GM12878 (cell line): ENCODE results near the gene ESYT3. TPM values are rescaled to one million over a fixed set of nuclear protein-coding genes. Genes with fewer than 3 reads are reported as not detected.

Experiments used
- ATAC-seq: fragments of 200-7000 bp; cut with Tn5 transposase; 3 replicates; pipeline ENCODE4 v1.9.1; 2020; ENCODE audit warnings: mild to moderate bottlenecking, moderate library complexity
- BruUV-seq: library from RNA; stranded (reverse); fragments of 400-500 nt; replicated peaks from 2 replicates; lab custom pipeline; 2021; lab: Mats Ljungman, UMichigan
- CTCF ChIA-PET: fragments of 300-600 bp; sonication (Branson Sonifier 250); formaldehyde crosslinking; extraction: SDS; loops from one replicate; lab custom pipeline; 2021; ENCODE audit warnings: inconsistent platforms; lab: Yijun Ruan, JAX
- POLR2A ChIA-PET: fragments of 350-600 bp; formaldehyde crosslinking; extraction: SDS; loops from one replicate; lab custom pipeline; 2021; ENCODE audit warnings: inconsistent platforms; lab: Charles Lee
- RAD21 ChIA-PET: fragments of 300-600 bp; sonication (Branson Sonifier 250); formaldehyde crosslinking; loops from one replicate; lab custom pipeline; 2023; ENCODE audit warnings: antibody characterized with exemption; ENCODE audit not compliant: unreplicated experiment; lab: Charles Lee
- SMC1A ChIA-PET: fragments of 300-600 bp; sonication (Branson Sonifier 250); formaldehyde crosslinking; loops from one replicate; lab custom pipeline; 2023; ENCODE audit not compliant: unreplicated experiment, uncharacterized antibody; lab: Charles Lee
- DNase-seq: peaks from one replicate; pipeline ENCODE4 v3.0.0-alpha.2; 2011; ENCODE audit warnings: low read depth, low spot score
- FAIRE-seq: peaks from 3 replicates; lab custom pipeline; 2011; peaks lifted over from hg19 to GRCh38; lab: Jason Lieb, UNC
- H2AFZ ChIP-seq: 2 replicates; pipeline ENCODE4 v1.6.0; 2011; ENCODE audit warnings: low read depth, low read length, control low read depth; ENCODE audit not compliant: control insufficient read depth
- H3K27ac ChIP-seq: 2 replicates; pipeline ENCODE4 v1.5.1; 2011; ENCODE audit warnings: control low read depth; ENCODE audit not compliant: control insufficient read depth, insufficient read depth
- H3K27me3 ChIP-seq, 2 experiments: replicated peaks in 1 of 2; 2 replicates each; pipeline versions ENCODE4 v1.6.0 to v1.6.1; 2011; ENCODE audit warnings: low read length in 1 of 2; ENCODE audit not compliant: control insufficient read depth in 2 of 2, insufficient read depth in 2 of 2
- H3K36me3 ChIP-seq, 2 experiments: 2 replicates each; pipeline ENCODE4 v1.5.1; 2011; ENCODE audit warnings: low read length in 1 of 2; ENCODE audit not compliant: control insufficient read depth in 2 of 2, insufficient read depth in 2 of 2
- H3K4me1 ChIP-seq: 2 replicates; pipeline ENCODE4 v1.6.1; 2011; ENCODE audit warnings: mild to moderate bottlenecking, low read length, moderate library complexity, mixed read lengths; ENCODE audit not compliant: control insufficient read depth, insufficient read depth
- H3K4me2 ChIP-seq: 2 replicates; pipeline ENCODE4 v1.6.0; 2011; ENCODE audit warnings: control low read depth; ENCODE audit not compliant: control insufficient read depth, insufficient read depth
- H3K4me3 ChIP-seq: fragments of 200-600 bp; sonication (generic); 2 replicates; pipeline ENCODE4 v1.5.1; 2016
- H3K79me2 ChIP-seq: 2 replicates; pipeline ENCODE4 v1.6.0; 2011; ENCODE audit warnings: low read length; ENCODE audit not compliant: control insufficient read depth, insufficient read depth
- H3K9ac ChIP-seq: 2 replicates; pipeline ENCODE4 v1.8.0; 2011; ENCODE audit warnings: low read length, control low read depth, mixed read lengths; ENCODE audit not compliant: control insufficient read depth, insufficient read depth
- H3K9me3 ChIP-seq: replicated peaks from 3 replicates; pipeline ENCODE4 v1.5.1; 2011; ENCODE audit warnings: mild to moderate bottlenecking, low read length; ENCODE audit not compliant: control insufficient read depth, insufficient read depth
- H4K20me1 ChIP-seq: 2 replicates; pipeline ENCODE4 v1.6.0; 2011; ENCODE audit not compliant: control insufficient read depth, insufficient read depth
- CREM ChIP-seq: IDR thresholded peaks from 2 replicates; pipeline ENCODE4 v1.6.1; 2014; ENCODE audit warnings: antibody characterized with exemption, low read depth
- EP300 ChIP-seq, 2 experiments: fragments of 150-350 bp in 1 of 2; IDR thresholded peaks; 2 replicates each; pipeline ENCODE4 v1.6.1; 2011 to 2012; ENCODE audit warnings: low read depth in 2 of 2, low read length in 2 of 2, borderline replicate concordance in 1 of 2, improper control_type of control experiment in 1 of 2, inconsistent platforms in 1 of 2; ENCODE audit not compliant: control insufficient read depth in 1 of 2
- IKZF1 ChIP-seq: fragments of 450-650 bp; conservative IDR thresholded peaks from 2 replicates; pipeline ENCODE4 v1.6.1; 2017; ENCODE audit warnings: antibody characterized with exemption, mild to moderate bottlenecking
- KDM1A ChIP-seq: fragments of 200-600 bp; sonication (generic); IDR thresholded peaks from 2 replicates; pipeline ENCODE4 v1.6.1; 2016; ENCODE audit warnings: borderline replicate concordance
- KLF5 ChIP-seq: fragments of 450-650 bp; IDR thresholded peaks from 2 replicates; pipeline ENCODE4 v1.6.1; 2014; ENCODE audit warnings: mild to moderate bottlenecking; ENCODE audit not compliant: partially characterized antibody
- PAX8 ChIP-seq: fragments of 450-650 bp; IDR thresholded peaks from 2 replicates; pipeline ENCODE4 v1.6.1; 2017; ENCODE audit warnings: mild to moderate bottlenecking, moderate library complexity
- POLR2AphosphoS2 ChIP-seq: IDR thresholded peaks from 2 replicates; pipeline ENCODE4 v1.6.1; 2011; ENCODE audit warnings: low read depth, mild to moderate bottlenecking, low read length, improper control_type of control experiment, moderate library complexity
- SIX5 ChIP-seq: IDR thresholded peaks from 2 replicates; pipeline ENCODE4 v1.6.1; 2011; ENCODE audit warnings: mild to moderate bottlenecking, low read depth, low read length, moderate library complexity; ENCODE audit not compliant: severe bottlenecking
- SP1 ChIP-seq: IDR thresholded peaks from one replicate; pipeline ENCODE4 v1.6.1; 2011; ENCODE audit warnings: low read depth, low read length
- WGBS: methylation state at CpG from one replicate; pipeline ENCODE4 v1.1.6; 2016; ENCODE audit warnings: low lambda C conversion rate; ENCODE audit not compliant: insufficient replicate concordance, insufficient coverage; ENCODE audit errors: missing lambda C conversion rate; 5-methylcytosine and 5-hydroxymethylcytosine counted together
- in situ Hi-C: fragments of 300-500 bp; cut with MboI; formaldehyde crosslinking; loops from 9 replicates; pipeline ENCODE4 v1.14.3; 2018; ENCODE audit warnings: mixed read lengths
- intact Hi-C: fragments of 100-400 bp; cut with micrococcal nuclease; formaldehyde crosslinking; loops from one replicate; pipeline ENCODE4 v1.14.2; 2022; ENCODE audit not compliant: unreplicated experiment
- polyA plus RNA-seq, 11 experiments: library from polyadenylated mRNA; depleted of rRNA in 4 of 11; unstranded in 6 of 11; stranded (reverse) in 5 of 11; fragments of >200 nt; fragmentation: Nextera tagmentation in 4 of 11; fragmentation: Illumina TruSeq in 1 of 11; extraction: Ambion mirVana in 4 of 11; extraction: Trizol in 1 of 11; gene quantifications; 1 replicate in 1 of 11; 2 replicates in 10 of 11; pipeline versions ENCODE4 v1.2.1 to v1.2.3, GENCODE V29; 2011 to 2016; ENCODE audit warnings: inconsistent platforms in 2 of 11, missing spikeins in 2 of 11, low read depth in 1 of 11
- total RNA-seq, 4 experiments: library from RNA; depleted of rRNA in 3 of 4; stranded (reverse); fragments of >200 nt in 3 of 4; fragmentation: Illumina TruSeq in 1 of 4; extraction: Trizol in 1 of 4; gene quantifications; 2 replicates each; pipeline versions ENCODE4 v1.2.1 to v1.2.3, GENCODE V29; 2013 to 2021
- TF ChIP-seq, protein P1 (sequence below): fragments of 450-650 bp; IDR thresholded peaks from 2 replicates; pipeline ENCODE4 v1.6.1; 2017; ENCODE audit warnings: antibody characterized with exemption, mild to moderate bottlenecking, moderate library complexity

The ESYT3 gene
- total and polyA plus RNA-seq, 10 of the 15 experiments (the other 5 are each of a cell fraction or from before 2014, with no cell fraction given) = not detected

DNA sequence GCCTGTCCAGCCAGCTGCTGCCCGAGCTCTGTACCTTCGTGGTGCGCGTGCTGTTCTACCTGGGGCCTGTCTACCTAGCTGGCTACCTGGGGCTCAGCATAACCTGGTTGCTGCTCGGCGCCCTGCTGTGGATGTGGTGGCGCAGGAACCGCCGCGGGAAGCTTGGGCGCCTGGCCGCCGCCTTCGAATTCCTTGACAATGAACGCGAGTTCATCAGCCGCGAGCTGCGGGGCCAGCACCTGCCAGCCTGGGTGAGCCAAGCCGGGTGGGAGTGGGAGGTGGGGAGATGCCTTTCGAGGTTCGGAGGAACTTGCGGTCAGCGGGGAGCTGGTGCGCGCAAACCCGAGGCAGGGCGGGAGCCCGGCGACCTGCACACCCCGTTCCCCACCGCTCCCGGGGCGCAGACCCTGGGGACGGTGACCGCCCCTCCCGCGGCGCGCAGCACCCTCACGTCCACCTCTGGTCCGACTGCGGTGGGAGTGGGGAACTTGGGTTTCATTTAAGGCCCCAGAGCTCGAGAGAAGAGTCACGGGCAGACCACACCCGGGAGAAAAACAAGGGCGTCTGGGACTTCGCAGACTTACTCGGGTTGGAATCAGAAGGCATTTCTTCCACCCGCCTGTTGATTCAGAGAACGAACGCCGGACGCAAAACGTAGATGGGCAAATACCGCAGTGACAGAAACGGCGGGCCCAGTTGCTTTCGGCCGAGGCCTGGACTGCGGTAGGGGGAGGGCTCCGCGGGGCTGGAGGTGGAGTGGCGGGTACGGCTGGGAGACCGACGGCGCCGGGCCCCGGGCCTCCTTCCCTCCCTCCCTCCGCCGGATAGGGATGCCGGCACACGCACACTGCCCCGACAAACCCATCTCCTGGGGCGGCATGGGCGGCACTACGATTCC is 708 bp downstream of the ESYT3 start (continued):
- TF ChIP-seq, protein P1, sequence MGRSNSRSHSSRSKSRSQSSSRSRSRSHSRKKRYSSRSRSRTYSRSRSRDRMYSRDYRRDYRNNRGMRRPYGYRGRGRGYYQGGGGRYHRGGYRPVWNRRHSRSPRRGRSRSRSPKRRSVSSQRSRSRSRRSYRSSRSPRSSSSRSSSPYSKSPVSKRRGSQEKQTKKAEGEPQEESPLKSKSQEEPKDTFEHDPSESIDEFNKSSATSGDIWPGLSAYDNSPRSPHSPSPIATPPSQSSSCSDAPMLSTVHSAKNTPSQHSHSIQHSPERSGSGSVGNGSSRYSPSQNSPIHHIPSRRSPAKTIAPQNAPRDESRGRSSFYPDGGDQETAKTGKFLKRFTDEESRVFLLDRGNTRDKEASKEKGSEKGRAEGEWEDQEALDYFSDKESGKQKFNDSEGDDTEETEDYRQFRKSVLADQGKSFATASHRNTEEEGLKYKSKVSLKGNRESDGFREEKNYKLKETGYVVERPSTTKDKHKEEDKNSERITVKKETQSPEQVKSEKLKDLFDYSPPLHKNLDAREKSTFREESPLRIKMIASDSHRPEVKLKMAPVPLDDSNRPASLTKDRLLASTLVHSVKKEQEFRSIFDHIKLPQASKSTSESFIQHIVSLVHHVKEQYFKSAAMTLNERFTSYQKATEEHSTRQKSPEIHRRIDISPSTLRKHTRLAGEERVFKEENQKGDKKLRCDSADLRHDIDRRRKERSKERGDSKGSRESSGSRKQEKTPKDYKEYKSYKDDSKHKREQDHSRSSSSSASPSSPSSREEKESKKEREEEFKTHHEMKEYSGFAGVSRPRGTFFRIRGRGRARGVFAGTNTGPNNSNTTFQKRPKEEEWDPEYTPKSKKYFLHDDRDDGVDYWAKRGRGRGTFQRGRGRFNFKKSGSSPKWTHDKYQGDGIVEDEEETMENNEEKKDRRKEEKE = no peak
- TF ChIP-seq IKZF1 = no peak
- TF ChIP-seq PAX8 = no peak
- no peak for TF ChIP-seq KLF5
- TF ChIP-seq SP1 = no peak
- TF ChIP-seq SIX5 = no peak
- TF ChIP-seq CREM = no peak
- no peak for TF ChIP-seq EP300 (IDR thresholded peaks at IDR 0.05; ENCODE audit: borderline replicate concordance in 1 of 2, control insufficient read depth in 1 of 2, low read depth in 2 of 2, low read length in 2 of 2)

DNA sequence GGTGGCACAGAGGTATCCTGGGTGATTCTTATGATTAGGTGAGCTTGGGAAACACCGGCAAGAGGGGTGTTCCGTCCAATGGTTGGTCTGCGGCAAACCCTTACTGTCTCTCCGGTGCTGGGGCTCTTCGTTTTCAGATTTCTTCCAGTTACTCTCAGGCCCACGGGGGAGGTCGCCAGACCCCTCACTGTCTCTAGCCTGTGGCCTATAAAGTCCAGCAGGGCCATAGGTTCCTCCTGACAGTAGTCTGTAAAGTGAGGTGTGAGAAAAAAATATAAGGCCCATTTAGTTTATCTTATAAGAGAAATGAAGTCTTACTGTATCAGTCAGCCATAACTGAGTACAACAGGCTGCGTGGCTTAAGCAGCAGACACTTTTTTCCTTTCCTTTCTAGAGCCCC is 1.4 kb downstream of the ESYT3 start:
- Histone ChIP-seq H3K27me3 (peaks cover 14 to 15% of the 10 kb centered on the region in 2 experiments), H3K9me3 (no peaks in the 10 kb centered on the region), H3K36me3 (no peaks in the 10 kb centered on the region), H3K4me3 (no peak overlapping the region), H3K27ac (no peak overlapping the region), H3K4me2 (no peak overlapping the region), H3K4me1 (no peaks in the 10 kb centered on the region), H2AFZ (no peak overlapping the region), H3K79me2 (no peaks in the 10 kb centered on the region), H3K9ac (no peak overlapping the region), H4K20me1 (no peaks in the 10 kb centered on the region)
- FAIRE-seq = no peak
- CTCF ChIA-PET = no interaction called here
- TF ChIP-seq POLR2AphosphoS2 = no peak
- no peak for TF ChIP-seq EP300 (IDR thresholded peaks at IDR 0.05; ENCODE audit: borderline replicate concordance in 1 of 2, control insufficient read depth in 1 of 2, low read depth in 2 of 2, low read length in 2 of 2)
- no peak for TF ChIP-seq KDM1A
- 33% methylated on average over 8 of the region's 8 CpGs for WGBS
- RAD21 ChIA-PET = no interaction called here
- SMC1A ChIA-PET = no interaction called here
- intact Hi-C loops (no loop called here), in situ Hi-C loops (no loop called here)
- DNase-seq = no peak
- no peak for ATAC-seq
- POLR2A ChIA-PET = no interaction called here
- BruUV-seq = no TSS peak
